ENCODE results near the gene SLC6A20.

- TF ChIP-seq CTCF (IDR thresholded peaks at IDR 0.05) = no peak
- no peak for TF ChIP-seq POLR2A (IDR thresholded peaks at IDR 0.05)
Observed at GRCh38 chr3:45748068-45748467, 48.3 kb downstream of the SLC6A20 start.

Measured in Peyer's patch (tissue), 4 donors.